OCI-LY1 (cell line): ENCODE measurements around the gene HSDL1.

ENCODE experiments used
- H2AFZ ChIP-seq: fragments of 200-600 bp; sonication (generic), shearing (Covaris generic); 2 replicates; pipeline ENCODE4 v1.6.0; 2014; ENCODE audit warnings: antibody characterized with exemption, mild to moderate bottlenecking, low read length
- H3F3A ChIP-seq: fragments of 200-600 bp; sonication (generic), shearing (Covaris generic); 2 replicates; pipeline ENCODE4 v1.6.0; 2014; ENCODE audit warnings: mild to moderate bottlenecking, antibody characterized with exemption, low read length, moderate library complexity; ENCODE audit not compliant: insufficient read depth
- H3K27ac ChIP-seq: fragments of 200-600 bp; sonication (generic); 2 replicates; pipeline ENCODE4 v1.5.1; 2014; ENCODE audit warnings: low read length, mixed run types, mild to moderate bottlenecking, low read depth; ENCODE audit not compliant: poor library complexity, severe bottlenecking
- H3K27me3 ChIP-seq: fragments of 200-600 bp; sonication (generic); 2 replicates; pipeline ENCODE4 v1.6.0; 2014; ENCODE audit warnings: antibody characterized with exemption, mild to moderate bottlenecking, low read length, moderate library complexity; ENCODE audit not compliant: insufficient read depth
- H3K36me3 ChIP-seq: fragments of 200-600 bp; sonication (generic); 2 replicates; pipeline ENCODE4 v1.6.1; 2014; ENCODE audit warnings: mild to moderate bottlenecking, antibody characterized with exemption, low read length, moderate library complexity, mixed read lengths; ENCODE audit not compliant: insufficient read depth
- H3K4me1 ChIP-seq: fragments of 200-600 bp; sonication (generic); 2 replicates; pipeline ENCODE4 v1.5.1; 2014; ENCODE audit warnings: mild to moderate bottlenecking, low read length, moderate library complexity; ENCODE audit not compliant: insufficient read depth, severe bottlenecking
- H3K4me2 ChIP-seq: fragments of 200-600 bp; sonication (generic), shearing (Covaris generic); 2 replicates; pipeline ENCODE4 v1.6.1; 2014; ENCODE audit warnings: low read length
- H3K4me3 ChIP-seq: fragments of 200-600 bp; sonication (generic); 2 replicates; pipeline ENCODE4 v1.5.1; 2014; ENCODE audit warnings: low read length, low read depth, mild to moderate bottlenecking, mixed read lengths; ENCODE audit not compliant: poor library complexity, severe bottlenecking
- H3K79me2 ChIP-seq: fragments of 200-600 bp; shearing (Covaris generic); 2 replicates; pipeline ENCODE4 v1.6.1; 2016; ENCODE audit warnings: mixed run types, low read length, mixed read lengths; ENCODE audit not compliant: insufficient read depth
- H3K9ac ChIP-seq: fragments of 200-600 bp; sonication (generic), shearing (Covaris generic); 2 replicates; pipeline ENCODE4 v1.6.1; 2014; ENCODE audit warnings: mild to moderate bottlenecking, low read length, mixed read lengths
- H3K9me2 ChIP-seq: fragments of 200-600 bp; sonication (generic), shearing (Covaris generic); 2 replicates; pipeline ENCODE4 v1.6.1; 2014; ENCODE audit warnings: low read depth, mild to moderate bottlenecking, low read length, mixed read lengths
- H3K9me3 ChIP-seq: fragments of 200-600 bp; shearing (Covaris generic); 2 replicates; pipeline ENCODE4 v1.6.1; 2014; ENCODE audit warnings: low read length, mixed read lengths
- H4K20me1 ChIP-seq: fragments of 200-600 bp; sonication (generic), shearing (Covaris generic); 2 replicates; pipeline ENCODE4 v1.6.0; 2016; ENCODE audit warnings: mild to moderate bottlenecking, low read length; ENCODE audit not compliant: insufficient read depth
- EZH2 ChIP-seq: fragments of 200-600 bp; sonication (generic), shearing (Covaris generic); IDR thresholded peaks from 2 replicates; pipeline ENCODE4 v1.8.0; 2017; ENCODE audit warnings: borderline replicate concordance, mixed run types, mild to moderate bottlenecking, antibody characterized with exemption, low read length, moderate library complexity, mixed read lengths
- TF ChIP-seq, protein P1 (sequence below): fragments of 200-600 bp; sonication (generic), shearing (Covaris generic); IDR thresholded peaks from 2 replicates; pipeline ENCODE4 v1.5.1; 2017; ENCODE audit warnings: mild to moderate bottlenecking, antibody characterized with exemption, low read length, moderate library complexity, mixed read lengths

The HSDL1 gene

DNA sequence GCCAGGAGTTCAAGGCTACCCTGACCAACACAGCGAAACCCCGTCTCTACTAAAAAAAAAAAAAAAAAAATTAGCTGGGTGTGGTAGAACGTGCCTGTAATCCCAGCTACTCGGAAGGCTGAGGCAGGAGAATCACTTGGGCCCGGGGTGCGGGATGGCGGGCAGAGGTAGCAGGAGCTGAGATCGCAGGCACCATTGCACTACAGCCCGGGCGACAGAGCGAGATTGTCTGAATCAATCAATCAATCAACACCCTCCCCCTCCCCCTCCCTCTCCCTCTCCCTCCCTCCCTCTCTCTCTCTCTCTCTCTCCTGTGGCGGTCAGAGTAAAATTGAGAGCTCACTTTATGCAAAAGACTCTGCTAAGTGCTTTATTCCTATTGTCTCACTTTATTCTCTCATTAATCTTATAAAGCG lies 1.2 kb downstream of the HSDL1 start:
- Histone ChIP-seq H3F3A (no peaks in the 10 kb centered on the region), H4K20me1 (no peaks in the 10 kb centered on the region), H3K27ac (peak overlapping the region; percentile 7), H3K9me2 (no peaks in the 10 kb centered on the region), H3K4me1 (peaks cover 28% of the 10 kb centered on the region), H3K9me3 (no peaks in the 10 kb centered on the region), H3K27me3 (no peaks in the 10 kb centered on the region), H3K79me2 (no peaks in the 10 kb centered on the region), H3K4me3 (peak overlapping the region; percentile 85), H3K9ac (peak overlapping the region; percentile 83), H3K4me2 (peak overlapping the region; percentile 93), H2AFZ (no peak overlapping the region), H3K36me3 (no peaks in the 10 kb centered on the region; the same call in 1 of the 2 replicates)
- TF ChIP-seq, protein P1, sequence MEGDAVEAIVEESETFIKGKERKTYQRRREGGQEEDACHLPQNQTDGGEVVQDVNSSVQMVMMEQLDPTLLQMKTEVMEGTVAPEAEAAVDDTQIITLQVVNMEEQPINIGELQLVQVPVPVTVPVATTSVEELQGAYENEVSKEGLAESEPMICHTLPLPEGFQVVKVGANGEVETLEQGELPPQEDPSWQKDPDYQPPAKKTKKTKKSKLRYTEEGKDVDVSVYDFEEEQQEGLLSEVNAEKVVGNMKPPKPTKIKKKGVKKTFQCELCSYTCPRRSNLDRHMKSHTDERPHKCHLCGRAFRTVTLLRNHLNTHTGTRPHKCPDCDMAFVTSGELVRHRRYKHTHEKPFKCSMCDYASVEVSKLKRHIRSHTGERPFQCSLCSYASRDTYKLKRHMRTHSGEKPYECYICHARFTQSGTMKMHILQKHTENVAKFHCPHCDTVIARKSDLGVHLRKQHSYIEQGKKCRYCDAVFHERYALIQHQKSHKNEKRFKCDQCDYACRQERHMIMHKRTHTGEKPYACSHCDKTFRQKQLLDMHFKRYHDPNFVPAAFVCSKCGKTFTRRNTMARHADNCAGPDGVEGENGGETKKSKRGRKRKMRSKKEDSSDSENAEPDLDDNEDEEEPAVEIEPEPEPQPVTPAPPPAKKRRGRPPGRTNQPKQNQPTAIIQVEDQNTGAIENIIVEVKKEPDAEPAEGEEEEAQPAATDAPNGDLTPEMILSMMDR, result no peak
- TF ChIP-seq EZH2, result no peak

GRCh38 chr16:84143081-84143480 lies 1.9 kb downstream of the HSDL1 start:
- Histone ChIP-seq H3K4me3 (no peak overlapping the region), H3K36me3 (no peaks in the 10 kb centered on the region; the same call in 1 of the 2 replicates), H3K27me3 (no peaks in the 10 kb centered on the region), H3K4me2 (no peak overlapping the region), H2AFZ (no peak overlapping the region), H3K27ac (no peak overlapping the region), H4K20me1 (no peaks in the 10 kb centered on the region), H3K4me1 (peaks cover 34% of the 10 kb centered on the region), H3F3A (no peaks in the 10 kb centered on the region), H3K9me2 (no peaks in the 10 kb centered on the region), H3K9ac (no peak overlapping the region), H3K9me3 (no peaks in the 10 kb centered on the region), H3K79me2 (no peaks in the 10 kb centered on the region)
- TF ChIP-seq, protein P1, result no peak
- no peak for TF ChIP-seq EZH2

DNA sequence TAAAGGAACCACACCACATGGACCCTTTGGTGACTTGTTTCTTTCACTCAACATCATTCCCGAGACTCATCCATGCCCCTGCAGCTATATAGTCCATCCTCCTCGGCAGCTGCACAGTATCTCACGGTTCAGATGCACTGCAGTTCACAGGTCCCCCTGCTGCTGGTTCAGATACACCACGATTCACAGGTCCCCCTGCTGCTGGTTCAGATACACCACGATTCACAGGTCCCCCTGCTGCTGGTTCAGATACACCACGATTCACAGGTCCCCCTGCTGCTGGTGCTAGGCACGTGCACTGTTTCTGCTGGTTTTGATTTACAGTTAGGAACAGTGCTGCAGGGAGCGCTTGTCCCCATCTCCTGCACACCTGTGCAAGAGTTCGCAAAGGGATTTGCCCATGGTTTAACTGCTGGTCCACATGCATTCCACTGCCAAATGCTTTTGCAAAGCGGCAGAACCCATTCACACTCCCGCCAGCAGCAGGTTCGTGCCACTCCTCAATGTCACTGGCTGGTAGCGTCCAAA lies 3.8 kb downstream of the HSDL1 start:
- TF ChIP-seq, protein P1, result peak; percentile 79
- no peak for TF ChIP-seq EZH2
- Histone ChIP-seq H3K79me2 (no peaks in the 10 kb centered on the region), H2AFZ (no peak overlapping the region)

More for the DNA sequence above, 3.8 kb downstream of the HSDL1 start:
- Histone ChIP-seq H3K27ac (peak overlapping the region; percentile 11), H3K36me3 (no peaks in the 10 kb centered on the region; the same call in 1 of the 2 replicates), H3K4me1 (peaks cover 43% of the 10 kb centered on the region), H3K4me3 (no peak overlapping the region), H4K20me1 (no peaks in the 10 kb centered on the region), H3K9me3 (no peaks in the 10 kb centered on the region), H3K4me2 (peak overlapping the region; percentile 49; the same call in 1 of the 2 replicates), H3K9me2 (no peaks in the 10 kb centered on the region), H3K27me3 (no peaks in the 10 kb centered on the region), H3K9ac (no peak overlapping the region), H3F3A (no peaks in the 10 kb centered on the region)
